ENCODE data around the gene DAGLA.

DAGLA gene

GRCh38 chr11:61763930-61764605 lies 83.9 kb downstream of the DAGLA start:
- DNase-seq = no peak
- no peak overlapping the region for H3K9ac ChIP-seq (ENCODE audit: low read length)
- TF ChIP-seq, protein P1, sequence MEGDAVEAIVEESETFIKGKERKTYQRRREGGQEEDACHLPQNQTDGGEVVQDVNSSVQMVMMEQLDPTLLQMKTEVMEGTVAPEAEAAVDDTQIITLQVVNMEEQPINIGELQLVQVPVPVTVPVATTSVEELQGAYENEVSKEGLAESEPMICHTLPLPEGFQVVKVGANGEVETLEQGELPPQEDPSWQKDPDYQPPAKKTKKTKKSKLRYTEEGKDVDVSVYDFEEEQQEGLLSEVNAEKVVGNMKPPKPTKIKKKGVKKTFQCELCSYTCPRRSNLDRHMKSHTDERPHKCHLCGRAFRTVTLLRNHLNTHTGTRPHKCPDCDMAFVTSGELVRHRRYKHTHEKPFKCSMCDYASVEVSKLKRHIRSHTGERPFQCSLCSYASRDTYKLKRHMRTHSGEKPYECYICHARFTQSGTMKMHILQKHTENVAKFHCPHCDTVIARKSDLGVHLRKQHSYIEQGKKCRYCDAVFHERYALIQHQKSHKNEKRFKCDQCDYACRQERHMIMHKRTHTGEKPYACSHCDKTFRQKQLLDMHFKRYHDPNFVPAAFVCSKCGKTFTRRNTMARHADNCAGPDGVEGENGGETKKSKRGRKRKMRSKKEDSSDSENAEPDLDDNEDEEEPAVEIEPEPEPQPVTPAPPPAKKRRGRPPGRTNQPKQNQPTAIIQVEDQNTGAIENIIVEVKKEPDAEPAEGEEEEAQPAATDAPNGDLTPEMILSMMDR (IDR thresholded peaks at IDR 0.05; ENCODE audit: low read length) = no peak
- TF ChIP-seq EZH2phosphoT487 (IDR thresholded peaks at IDR 0.05; ENCODE audit: low read length) (no peak), EZH2 (optimal IDR thresholded peaks at IDR 0.05; ENCODE audit: low read depth, low read length) (no peak)

GRCh38 chr11:61764606-61765260 lies 84.5 kb downstream of the DAGLA start:
- H3F3A ChIP-seq (ENCODE audit: insufficient read depth, low read length) = no peaks in the 10 kb centered on the region
- no peak overlapping the region for H3K27ac ChIP-seq (ENCODE audit: low read length)
- no peaks in the 10 kb centered on the region for H3K36me3 ChIP-seq (replicated peaks; ENCODE audit: insufficient read depth, low read length)
- DNase-seq = no peak
- TF ChIP-seq, protein P1 (IDR thresholded peaks at IDR 0.05; ENCODE audit: low read length) = no peak
- no peak for TF ChIP-seq EZH2 (optimal IDR thresholded peaks at IDR 0.05; ENCODE audit: low read depth, low read length)
- no peak for TF ChIP-seq EZH2phosphoT487 (IDR thresholded peaks at IDR 0.05; ENCODE audit: low read length)
- no peak overlapping the region for H3K9ac ChIP-seq (ENCODE audit: low read length)
- no peaks in the 10 kb centered on the region for H3K9me2 ChIP-seq (replicated peaks; ENCODE audit: insufficient read depth, low read length)
- no peak overlapping the region for H3K4me3 ChIP-seq (ENCODE audit: low read length)
- H3K4me1 ChIP-seq (ENCODE audit: low read length) = no peaks in the 10 kb centered on the region
- H4K20me1 ChIP-seq (ENCODE audit: insufficient read depth, low read length) = no peaks in the 10 kb centered on the region
- peaks cover 62% of the 10 kb centered on the region for H3K27me3 ChIP-seq (replicated peaks; ENCODE audit: insufficient read depth, low read length)
- H3K79me2 ChIP-seq (ENCODE audit: low read length) = no peaks in the 10 kb centered on the region
- H2AFZ ChIP-seq (ENCODE audit: low read length) = no peak overlapping the region
- no peak overlapping the region for H3K4me2 ChIP-seq (ENCODE audit: low read depth, low read length)
- no peaks in the 10 kb centered on the region for H3K9me3 ChIP-seq (replicated peaks; ENCODE audit: insufficient read depth, low read length)

More at GRCh38 chr11:61763930-61764605, 83.9 kb downstream of the DAGLA start:
- Histone ChIP-seq H3K9me3 (replicated peaks; ENCODE audit: insufficient read depth, low read length) (no peaks in the 10 kb centered on the region), H3F3A (ENCODE audit: insufficient read depth, low read length) (no peaks in the 10 kb centered on the region), H3K4me2 (ENCODE audit: low read depth, low read length) (no peak overlapping the region), H3K27me3 (replicated peaks; ENCODE audit: insufficient read depth, low read length) (peaks cover 65% of the 10 kb centered on the region), H3K27ac (ENCODE audit: low read length) (no peak overlapping the region), H4K20me1 (ENCODE audit: insufficient read depth, low read length) (no peaks in the 10 kb centered on the region), H3K4me1 (ENCODE audit: low read length) (no peaks in the 10 kb centered on the region), H3K79me2 (ENCODE audit: low read length) (no peaks in the 10 kb centered on the region), H2AFZ (ENCODE audit: low read length) (no peak overlapping the region), H3K4me3 (ENCODE audit: low read length) (no peak overlapping the region), H3K9me2 (replicated peaks; ENCODE audit: insufficient read depth, low read length) (no peaks in the 10 kb centered on the region), H3K36me3 (replicated peaks; ENCODE audit: insufficient read depth, low read length) (no peaks in the 10 kb centered on the region)

DNA sequence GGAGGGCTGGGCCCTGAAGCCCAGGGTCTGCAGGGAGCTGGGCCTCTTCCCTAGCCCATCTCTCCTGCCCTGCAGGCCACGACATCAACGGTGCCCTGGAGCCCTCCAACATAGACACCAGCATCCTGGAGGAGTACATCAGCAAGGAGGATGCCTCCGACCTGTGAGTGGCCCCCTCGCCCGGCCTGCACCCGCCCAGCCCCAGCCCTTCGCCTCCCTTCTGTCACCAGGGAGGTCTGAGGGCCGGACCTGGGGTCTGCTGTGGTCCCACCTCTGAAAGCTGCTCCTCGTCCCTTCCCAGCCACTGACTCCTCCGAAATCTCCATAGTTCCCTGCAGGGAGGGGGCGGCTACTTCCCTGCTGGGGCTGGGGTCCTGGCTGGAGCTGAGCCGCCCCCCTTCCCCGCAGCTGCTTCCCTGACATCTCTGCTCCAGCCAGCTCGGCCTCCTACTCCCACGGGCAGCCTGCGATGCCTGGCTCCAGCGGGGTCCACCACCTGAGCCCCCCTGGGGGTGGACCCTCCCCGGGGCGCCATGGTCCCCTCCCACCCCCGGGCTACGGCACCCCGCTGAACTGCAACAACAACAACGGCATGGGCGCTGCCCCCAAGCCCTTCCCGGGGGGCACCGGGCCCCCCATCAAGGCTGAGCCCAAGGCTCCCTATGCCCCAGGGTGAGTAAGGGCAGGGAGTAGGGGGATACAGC lies 85.5 kb downstream of the DAGLA start:
- Histone ChIP-seq H3K9me2 (replicated peaks; ENCODE audit: insufficient read depth, low read length) (no peaks in the 10 kb centered on the region), H3K9me3 (replicated peaks; ENCODE audit: insufficient read depth, low read length) (no peaks in the 10 kb centered on the region), H3K27ac (ENCODE audit: low read length) (no peak overlapping the region), H3K4me3 (ENCODE audit: low read length) (no peak overlapping the region), H4K20me1 (ENCODE audit: insufficient read depth, low read length) (no peaks in the 10 kb centered on the region), H3K4me1 (ENCODE audit: low read length) (no peaks in the 10 kb centered on the region), H3F3A (ENCODE audit: insufficient read depth, low read length) (no peaks in the 10 kb centered on the region), H3K4me2 (ENCODE audit: low read depth, low read length) (no peak overlapping the region), H3K27me3 (replicated peaks; ENCODE audit: insufficient read depth, low read length) (peaks cover 57% of the 10 kb centered on the region), H3K9ac (ENCODE audit: low read length) (no peak overlapping the region), H2AFZ (ENCODE audit: low read length) (no peak overlapping the region), H3K79me2 (ENCODE audit: low read length) (no peaks in the 10 kb centered on the region), H3K36me3 (replicated peaks; ENCODE audit: insufficient read depth, low read length) (no peaks in the 10 kb centered on the region)
- TF ChIP-seq, protein P1 (IDR thresholded peaks at IDR 0.05; ENCODE audit: low read length) = no peak
- TF ChIP-seq EZH2 (optimal IDR thresholded peaks at IDR 0.05; ENCODE audit: low read depth, low read length) = no peak
- TF ChIP-seq EZH2phosphoT487 (IDR thresholded peaks at IDR 0.05; ENCODE audit: low read length) = no peak
- DNase-seq = no peak

Data from MM.1S (cell line).